COLO668 (cell line): ENCODE results near the gene CUL3.

ENCODE experiments used
- DNase-seq: peaks from one replicate; lab custom pipeline; 2025; ENCODE audit not compliant: unreplicated experiment; lab: John Stamatoyannopoulos, UW

The CUL3 gene

GRCh38 chr2:224432003-224432579, 153.1 kb downstream of the CUL3 start:
- DNase-seq: no peak

- DNase-seq: no peak
These were observed 155.7 kb downstream of the CUL3 start for GRCh38 chr2:224429441-224429810.

- no peak for DNase-seq
These were observed 156.2 kb downstream of the CUL3 start for GRCh38 chr2:224428787-224429440.

GRCh38 chr2:224427471-224427870, 157.7 kb downstream of the CUL3 start:
- DNase-seq: no peak

- no peak for DNase-seq
These were observed 158.5 kb downstream of the CUL3 start for GRCh38 chr2:224426656-224427055.

GRCh38 chr2:224421065-224421464, 164.1 kb downstream of the CUL3 start:
- no peak for DNase-seq
